ENCODE data around the gene CPED1.
"Not testable (repeated sequence)": the region's sequence is repeated elsewhere in the genome, so short reads cannot be mapped to it uniquely, and the experiment has no call there.

The CPED1 gene

DNA sequence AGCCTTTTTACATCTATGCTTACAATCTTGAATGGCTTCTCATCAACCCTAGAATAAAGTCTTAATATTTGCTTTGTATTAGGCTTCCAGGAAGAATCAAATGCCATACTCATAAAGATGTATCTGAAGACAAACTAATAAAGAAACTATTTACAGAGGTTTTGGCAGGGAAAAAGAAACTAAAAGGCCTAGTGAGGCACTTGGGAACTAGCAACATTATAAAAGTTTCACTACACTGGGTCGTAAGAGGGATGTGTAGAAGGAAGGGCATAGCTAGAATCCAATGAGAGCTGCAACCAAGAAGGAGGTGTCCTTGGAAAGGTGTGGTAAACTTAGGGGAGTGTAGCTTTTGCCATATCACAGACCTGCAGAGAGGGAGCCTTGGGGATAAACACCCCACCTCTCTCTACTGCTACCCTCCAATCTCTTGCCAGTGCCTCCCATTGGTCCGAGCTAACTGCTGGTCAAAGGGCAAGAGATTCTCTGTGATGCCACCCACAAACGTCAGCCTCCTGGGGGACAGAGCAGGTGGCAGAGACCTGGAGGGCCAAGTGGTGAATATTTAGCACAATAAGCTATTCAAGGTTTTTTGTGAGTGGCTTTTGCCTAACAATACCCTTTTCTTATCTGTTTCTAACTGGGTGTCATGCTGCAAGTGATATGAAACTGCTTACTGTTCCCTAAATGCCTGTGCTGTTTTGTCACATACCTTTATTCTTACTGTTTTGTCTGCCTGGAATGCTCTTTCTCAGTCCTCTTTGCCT, 60.7 kb downstream of the CPED1 start:
- H3K27ac ChIP-seq (ENCODE audit: low read length) = no peak overlapping the region
- no peak overlapping the region for H3K4me3 ChIP-seq (ENCODE audit: low read length)
- H3K9me3 ChIP-seq (ENCODE audit: insufficient read depth, low read depth, low read length) = no peaks in the 10 kb centered on the region
- H3K4me1 ChIP-seq (ENCODE audit: insufficient read depth, low read length) = 0 out of 2 replicates have a peak, but pooled peaks cover 6% of the 10 kb centered on the region
- no peaks in the 10 kb centered on the region for H3K36me3 ChIP-seq (ENCODE audit: insufficient read depth, low read depth, low read length)
- no peak overlapping the region for H3K9ac ChIP-seq (ENCODE audit: low read depth, low read length)
- H3K27me3 ChIP-seq (ENCODE audit: insufficient read depth, low read length) = no peaks in the 10 kb centered on the region

DNA sequence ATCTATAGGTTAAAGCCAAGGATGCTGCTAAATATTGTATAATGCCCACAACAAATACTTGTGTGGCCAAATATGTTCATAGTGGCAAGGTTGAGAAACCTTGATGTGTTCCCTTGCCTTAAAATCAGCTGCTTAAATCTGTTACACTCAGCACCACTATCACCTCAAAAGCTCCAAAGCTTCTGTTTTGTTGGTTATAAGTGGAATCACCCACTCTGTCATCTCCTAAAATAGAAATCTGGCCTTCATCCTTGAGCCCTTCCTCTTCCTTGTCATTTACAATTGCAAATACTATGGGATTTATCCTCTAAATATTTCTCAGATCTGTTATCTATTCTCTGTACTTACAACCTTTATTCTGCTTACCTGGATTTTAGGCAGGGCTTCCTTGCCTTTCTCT, 61.4 kb downstream of the CPED1 start:
- Histone ChIP-seq H3K9me3 (ENCODE audit: insufficient read depth, low read depth, low read length) (no peaks in the 10 kb centered on the region), H3K36me3 (ENCODE audit: insufficient read depth, low read depth, low read length) (no peaks in the 10 kb centered on the region), H3K4me3 (ENCODE audit: low read length) (no peak overlapping the region), H3K4me1 (ENCODE audit: insufficient read depth, low read length) (0 out of 2 replicates have a peak, but pooled peaks cover 6% of the 10 kb centered on the region), H3K27me3 (ENCODE audit: insufficient read depth, low read length) (no peaks in the 10 kb centered on the region), H3K9ac (ENCODE audit: low read depth, low read length) (no peak overlapping the region), H3K27ac (ENCODE audit: low read length) (no peak overlapping the region)

DNA sequence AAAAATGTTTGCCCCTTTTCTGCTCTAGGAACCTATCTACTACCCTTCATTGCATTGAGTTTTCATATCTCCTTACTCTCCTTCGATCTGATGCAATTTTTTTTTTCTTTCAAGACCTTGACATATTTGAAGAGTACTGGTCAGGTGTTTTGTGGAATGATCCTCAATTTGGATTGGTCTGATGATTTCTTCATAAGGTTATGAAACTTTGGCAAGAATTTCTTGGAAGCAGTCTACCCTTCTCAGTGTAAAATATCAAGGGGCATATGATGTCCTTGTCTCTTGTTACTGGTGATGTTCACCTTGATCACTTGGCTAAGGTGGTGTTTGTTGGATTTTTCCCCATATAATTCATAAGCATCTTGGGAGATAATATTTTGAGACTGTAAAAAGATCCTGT, 64.7 kb downstream of the CPED1 start:
- H3K9me3 ChIP-seq (ENCODE audit: insufficient read depth, low read depth, low read length) = no peaks in the 10 kb centered on the region
- no peak overlapping the region for H3K9ac ChIP-seq (ENCODE audit: low read depth, low read length)
- no peak overlapping the region for H3K4me3 ChIP-seq (ENCODE audit: low read length)
- H3K27ac ChIP-seq (ENCODE audit: low read length) = no peak overlapping the region
- no peaks in the 10 kb centered on the region for H3K27me3 ChIP-seq (ENCODE audit: insufficient read depth, low read length)
- no peaks in the 10 kb centered on the region for H3K36me3 ChIP-seq (ENCODE audit: insufficient read depth, low read depth, low read length)
- 0 out of 2 replicates have a peak, but pooled peaks cover 6% of the 10 kb centered on the region for H3K4me1 ChIP-seq (ENCODE audit: insufficient read depth, low read length)

DNA sequence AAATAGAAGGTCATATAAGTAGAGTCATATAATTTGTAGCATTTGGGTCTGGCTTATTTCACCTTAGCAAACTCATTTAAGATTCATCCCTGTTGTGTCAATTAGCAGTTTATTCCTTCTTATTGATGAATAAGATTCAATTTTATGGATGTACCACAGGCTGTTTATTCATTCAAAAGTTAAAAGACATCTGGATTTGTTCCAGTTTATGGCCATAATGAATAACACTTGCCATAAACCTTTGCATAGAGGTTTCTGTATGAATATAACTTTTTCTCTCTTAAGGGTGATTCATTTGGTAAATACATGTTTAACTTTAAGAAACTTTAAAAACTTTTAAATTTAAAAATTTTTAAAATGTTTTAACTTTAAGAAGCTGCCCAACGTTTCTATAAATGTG, 66.4 kb downstream of the CPED1 start:
- H3K36me3 ChIP-seq (ENCODE audit: insufficient read depth, low read depth, low read length) = no peaks in the 10 kb centered on the region
- H3K4me1 ChIP-seq (ENCODE audit: insufficient read depth, low read length) = 0 out of 2 replicates have a peak, but pooled peaks cover 3% of the 10 kb centered on the region
- no peak overlapping the region for H3K4me3 ChIP-seq (ENCODE audit: low read length)
- no peaks in the 10 kb centered on the region for H3K9me3 ChIP-seq (ENCODE audit: insufficient read depth, low read depth, low read length)
- no peaks in the 10 kb centered on the region for H3K27me3 ChIP-seq (ENCODE audit: insufficient read depth, low read length)
- no peak overlapping the region for H3K9ac ChIP-seq (ENCODE audit: low read depth, low read length)
- H3K27ac ChIP-seq (ENCODE audit: low read length) = no peak overlapping the region

DNA sequence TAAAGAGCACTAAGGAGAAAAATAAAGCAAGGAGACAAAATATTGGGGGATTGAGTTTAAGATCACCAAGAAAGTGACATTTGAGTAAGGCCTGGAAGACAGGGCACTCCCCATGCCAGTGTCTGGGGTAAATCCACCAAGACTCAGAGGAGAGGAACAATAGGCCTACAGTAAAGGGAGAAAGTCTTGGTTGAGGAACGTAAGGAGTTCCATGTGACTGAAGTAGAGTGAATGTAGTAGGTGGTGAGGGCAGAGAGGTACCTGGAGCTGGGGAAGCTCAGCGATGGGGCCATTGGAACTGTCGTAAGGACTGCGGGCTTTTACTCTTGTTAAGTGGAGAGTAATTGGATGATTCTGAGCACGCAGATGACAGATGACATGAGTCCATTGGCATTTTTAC, 69.4 kb downstream of the CPED1 start:
- Histone ChIP-seq H3K9ac (ENCODE audit: low read depth, low read length) (no peak overlapping the region), H3K4me1 (ENCODE audit: insufficient read depth, low read length) (no peaks in the 10 kb centered on the region), H3K36me3 (ENCODE audit: insufficient read depth, low read depth, low read length) (no peaks in the 10 kb centered on the region), H3K27me3 (ENCODE audit: insufficient read depth, low read length) (no peaks in the 10 kb centered on the region), H3K27ac (ENCODE audit: low read length) (no peak overlapping the region), H3K9me3 (ENCODE audit: insufficient read depth, low read depth, low read length) (no peaks in the 10 kb centered on the region), H3K4me3 (ENCODE audit: low read length) (no peak overlapping the region)

GRCh38 chr7:121058975-121059374, 70.5 kb downstream of the CPED1 start:
- Histone ChIP-seq H3K9ac (ENCODE audit: low read depth, low read length) (no peak overlapping the region), H3K36me3 (ENCODE audit: insufficient read depth, low read depth, low read length) (no peaks in the 10 kb centered on the region), H3K4me3 (ENCODE audit: low read length) (no peak overlapping the region), H3K27me3 (ENCODE audit: insufficient read depth, low read length) (no peaks in the 10 kb centered on the region), H3K4me1 (ENCODE audit: insufficient read depth, low read length) (no peaks in the 10 kb centered on the region), H3K27ac (ENCODE audit: low read length) (no peak overlapping the region), H3K9me3 (ENCODE audit: insufficient read depth, low read depth, low read length) (no peaks in the 10 kb centered on the region)

GRCh38 chr7:121059979-121060509, 71.5 kb downstream of the CPED1 start:
- H3K36me3 ChIP-seq (ENCODE audit: insufficient read depth, low read depth, low read length); H3K4me1 ChIP-seq (ENCODE audit: insufficient read depth, low read length); H3K27me3 ChIP-seq (ENCODE audit: insufficient read depth, low read length); H3K4me3 ChIP-seq (ENCODE audit: low read length); H3K9me3 ChIP-seq (ENCODE audit: insufficient read depth, low read depth, low read length); H3K27ac ChIP-seq (ENCODE audit: low read length); H3K9ac ChIP-seq (ENCODE audit: low read depth, low read length): not testable (repeated sequence)

DNA sequence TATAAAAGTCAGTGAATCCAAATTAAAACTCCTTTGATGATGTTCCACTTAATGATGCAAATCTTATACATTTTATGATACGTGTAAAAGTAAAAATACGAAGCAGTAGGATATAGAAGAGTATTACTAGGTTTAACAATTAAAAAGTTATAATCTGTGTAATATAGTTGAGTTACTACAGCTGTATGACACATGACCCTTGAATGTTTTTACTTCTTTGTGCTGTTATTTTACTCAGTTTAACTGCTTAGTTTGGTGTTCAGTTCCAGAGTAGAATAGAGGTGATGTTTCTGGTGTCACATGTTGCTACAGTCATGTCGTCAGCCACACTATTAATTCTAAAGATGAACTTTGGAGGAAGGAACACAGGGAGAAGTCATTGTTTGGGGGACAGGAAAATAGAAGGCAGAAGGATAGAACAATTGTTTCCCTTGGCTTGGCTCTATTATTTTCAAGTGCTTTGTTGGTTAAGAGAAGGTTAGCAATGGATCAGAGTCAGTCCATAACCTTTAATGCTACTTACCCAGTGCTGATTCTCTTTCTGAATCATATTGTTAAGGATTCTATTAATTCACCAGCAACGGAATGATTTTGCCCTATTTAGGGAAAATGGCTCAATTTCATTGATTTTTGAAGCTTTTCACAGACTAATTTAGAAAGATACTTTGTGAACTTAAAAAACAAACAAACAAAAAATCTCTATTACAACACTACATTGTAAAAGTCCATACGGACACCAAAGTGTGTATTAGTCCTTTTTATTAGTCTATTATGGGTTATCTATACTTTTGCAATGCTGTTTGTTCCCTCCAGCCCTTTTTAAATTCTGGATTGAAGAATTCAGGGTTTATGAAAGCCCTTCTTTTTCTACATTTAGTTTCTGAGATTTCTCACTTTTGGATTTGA, 73.4 kb downstream of the CPED1 start:
- H3K27ac ChIP-seq (ENCODE audit: low read length) = no peak overlapping the region
- H3K9me3 ChIP-seq (ENCODE audit: insufficient read depth, low read depth, low read length) = no peaks in the 10 kb centered on the region
- no peak overlapping the region for H3K4me3 ChIP-seq (ENCODE audit: low read length)
- no peaks in the 10 kb centered on the region for H3K27me3 ChIP-seq (ENCODE audit: insufficient read depth, low read length)
- no peaks in the 10 kb centered on the region for H3K36me3 ChIP-seq (ENCODE audit: insufficient read depth, low read depth, low read length)
- no peaks in the 10 kb centered on the region for H3K4me1 ChIP-seq (ENCODE audit: insufficient read depth, low read length)
- H3K9ac ChIP-seq (ENCODE audit: low read depth, low read length) = no peak overlapping the region

- Histone ChIP-seq H3K27ac (ENCODE audit: low read length) (no peak overlapping the region), H3K36me3 (ENCODE audit: insufficient read depth, low read depth, low read length) (no peaks in the 10 kb centered on the region), H3K27me3 (ENCODE audit: insufficient read depth, low read length) (no peaks in the 10 kb centered on the region), H3K4me1 (ENCODE audit: insufficient read depth, low read length) (no peaks in the 10 kb centered on the region), H3K9me3 (ENCODE audit: insufficient read depth, low read depth, low read length) (no peaks in the 10 kb centered on the region), H3K9ac (ENCODE audit: low read depth, low read length) (no peak overlapping the region), H3K4me3 (ENCODE audit: low read length) (no peak overlapping the region)
These were observed 74.3 kb downstream of the CPED1 start for GRCh38 chr7:121062671-121063279.

DNA sequence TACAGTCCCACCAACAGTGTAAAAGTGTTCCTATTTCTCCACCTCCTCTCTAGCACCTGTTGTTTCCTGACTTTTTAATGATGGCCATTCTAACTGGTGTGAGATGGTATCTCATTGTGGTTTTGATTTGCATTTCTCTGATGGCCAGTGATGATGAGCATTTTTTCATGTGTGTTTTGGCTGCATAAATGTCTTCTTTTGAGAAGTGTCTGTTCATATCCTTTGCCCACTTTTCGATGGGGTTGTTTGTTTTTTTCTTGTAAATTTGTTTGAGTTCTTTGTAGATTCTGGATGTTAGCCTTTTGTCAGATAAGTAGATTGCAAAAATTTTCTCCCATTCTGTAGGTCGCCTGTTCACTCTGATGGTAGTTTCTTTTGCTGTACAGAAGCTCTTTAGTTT, 79.2 kb downstream of the CPED1 start:
- H3K4me3 ChIP-seq (ENCODE audit: low read length); H3K27me3 ChIP-seq (ENCODE audit: insufficient read depth, low read length); H3K9ac ChIP-seq (ENCODE audit: low read depth, low read length); H3K4me1 ChIP-seq (ENCODE audit: insufficient read depth, low read length); H3K9me3 ChIP-seq (ENCODE audit: insufficient read depth, low read depth, low read length); H3K36me3 ChIP-seq (ENCODE audit: insufficient read depth, low read depth, low read length); H3K27ac ChIP-seq (ENCODE audit: low read length): not testable (repeated sequence)

- Histone ChIP-seq H3K27me3 (ENCODE audit: insufficient read depth, low read length) (no peaks in the 10 kb centered on the region), H3K36me3 (ENCODE audit: insufficient read depth, low read depth, low read length) (no peaks in the 10 kb centered on the region), H3K4me3 (ENCODE audit: low read length) (no peak overlapping the region), H3K9ac (ENCODE audit: low read depth, low read length) (no peak overlapping the region), H3K9me3 (ENCODE audit: insufficient read depth, low read depth, low read length) (no peaks in the 10 kb centered on the region), H3K27ac (ENCODE audit: low read length) (no peak overlapping the region), H3K4me1 (ENCODE audit: insufficient read depth, low read length) (no peaks in the 10 kb centered on the region)
These were observed 81.0 kb downstream of the CPED1 start for GRCh38 chr7:121069346-121070100.
